ENCODE data around the gene ADAMTS2. TPM values are rescaled to one million over a fixed set of nuclear protein-coding genes. Genes with fewer than 3 reads are reported as not detected.
"Not testable (repeated sequence)": the region's sequence is repeated elsewhere in the genome, so short reads cannot be mapped to it uniquely, and the experiment has no call there.

Gene ADAMTS2
- total RNA-seq, 4 donors from 2014 or later, result 39.5 to 61.9 (median 56.4) TPM

GRCh38 chr5:179217356-179217755 is 127.9 kb downstream of the ADAMTS2 start:
- ATAC-seq (ENCODE audit: low FRiP score) (no peak), DNase-seq (ENCODE audit: low spot score) (no peak)
- no peak for TF ChIP-seq CTCF (IDR thresholded peaks at IDR 0.05)

GRCh38 chr5:179216381-179216780 is 128.9 kb downstream of the ADAMTS2 start:
- not testable (repeated sequence) for DNase-seq (ENCODE audit: low spot score); ATAC-seq (ENCODE audit: low FRiP score)

DNA sequence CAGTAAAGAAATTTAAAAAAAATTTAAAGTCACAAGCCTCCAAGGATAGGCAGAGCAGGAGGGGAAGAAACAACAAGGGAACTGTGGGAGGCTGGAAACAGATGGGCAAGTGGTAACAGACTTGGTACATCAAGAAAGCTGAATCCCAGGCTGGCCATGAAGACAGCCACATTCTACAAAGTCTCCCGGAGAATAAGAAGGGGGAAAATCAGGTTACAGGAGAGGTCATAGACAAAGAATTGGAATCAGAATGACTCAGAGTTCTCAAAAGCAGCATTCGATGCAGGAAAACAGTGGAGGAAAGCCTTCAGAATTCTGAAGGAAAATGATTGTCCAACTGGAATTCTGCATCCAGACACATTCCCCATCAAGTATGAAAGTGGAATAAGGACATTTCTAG is 129.7 kb downstream of the ADAMTS2 start:
- ATAC-seq (ENCODE audit: low FRiP score) (no peak), DNase-seq (ENCODE audit: low spot score) (no peak)
- TF ChIP-seq CTCF (IDR thresholded peaks at IDR 0.05), result no peak

- no peak for TF ChIP-seq CTCF (IDR thresholded peaks at IDR 0.05)
- DNase-seq (ENCODE audit: low spot score), result no peak
- ATAC-seq (ENCODE audit: low FRiP score), result no peak
Measured at GRCh38 chr5:179214678-179215077, 130.6 kb downstream of the ADAMTS2 start.

DNA sequence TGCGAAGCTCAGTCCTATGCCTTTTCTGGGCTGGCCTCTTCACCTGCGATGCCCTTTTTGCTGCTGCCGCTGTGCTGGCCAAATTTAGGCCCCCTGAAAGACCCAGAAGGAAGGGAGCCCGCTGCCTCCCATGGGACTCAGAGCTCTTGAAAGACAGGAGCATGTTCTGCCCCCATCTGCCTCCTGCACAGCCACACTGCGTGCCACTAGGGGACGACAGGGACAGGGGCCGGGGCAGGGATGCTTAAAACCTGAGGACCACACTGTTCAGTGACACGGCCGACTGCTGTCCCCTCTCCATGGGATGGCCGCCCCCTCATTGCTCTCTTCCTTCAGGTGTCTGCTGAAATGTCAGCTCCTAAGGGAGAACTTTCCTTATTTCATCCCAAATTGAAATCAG is 132.4 kb downstream of the ADAMTS2 start:
- no peak for ATAC-seq (ENCODE audit: low FRiP score)
- no peak for TF ChIP-seq CTCF (IDR thresholded peaks at IDR 0.05)
- no peak for DNase-seq (ENCODE audit: low spot score)

- no peak for TF ChIP-seq CTCF (IDR thresholded peaks at IDR 0.05)
- ATAC-seq (ENCODE audit: low FRiP score) (no peak), DNase-seq (ENCODE audit: low spot score) (no peak)
Measured at GRCh38 chr5:179211631-179212030, 133.6 kb downstream of the ADAMTS2 start.

DNA sequence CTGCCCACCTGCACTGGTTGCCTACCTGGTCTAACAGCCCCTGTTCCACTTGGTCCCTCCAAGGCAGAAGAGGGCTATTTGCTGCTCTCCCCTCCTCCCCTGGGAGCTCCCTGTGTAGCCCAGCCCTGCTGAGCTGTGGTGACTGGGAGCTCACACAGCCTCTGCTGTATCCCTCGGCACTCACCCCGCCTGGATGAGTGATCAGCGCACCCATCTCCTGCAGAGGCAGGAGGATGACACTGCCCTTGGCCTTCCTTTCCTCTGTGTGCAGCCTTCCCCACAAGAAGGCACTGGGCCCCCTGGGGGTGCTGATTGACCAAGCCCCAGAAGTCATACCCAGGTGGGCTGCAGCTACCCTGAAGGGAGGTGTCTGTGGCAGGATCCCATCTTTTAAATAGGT is 134.2 kb downstream of the ADAMTS2 start:
- ATAC-seq (ENCODE audit: low FRiP score), result no peak
- no peak for DNase-seq (ENCODE audit: low spot score)
- no peak for TF ChIP-seq CTCF (IDR thresholded peaks at IDR 0.05)

- TF ChIP-seq CTCF (IDR thresholded peaks at IDR 0.05), result no peak
- no peak for DNase-seq (ENCODE audit: low spot score)
- ATAC-seq (ENCODE audit: low FRiP score), result no peak
Measured at GRCh38 chr5:179210478-179210877, 134.8 kb downstream of the ADAMTS2 start.
